Choroid plexus epithelial cell (primary cell): ENCODE data around the gene CSTB.
A peak's percentile ranks its signal among the peaks of the same experiment; 100 is the strongest.

ENCODE experiments used
- DNase-seq: peaks from one replicate; pipeline ENCODE4 v3.0.0-alpha.2; 2010; ENCODE audit warnings: low read depth
- H3K4me3 ChIP-seq: 2 replicates; pipeline ENCODE4 v1.5.1; 2011; ENCODE audit warnings: low read depth, mild to moderate bottlenecking, control low read depth, low read length, moderate library complexity
- CTCF ChIP-seq: conservative IDR thresholded peaks from 2 replicates; pipeline ENCODE4 v1.5.1; 2011; ENCODE audit warnings: low read depth, mild to moderate bottlenecking, control low read depth, inconsistent platforms, low read length, moderate library complexity

Gene CSTB

GRCh38 chr21:43748622-43749021, 27.5 kb downstream of the CSTB start:
- no peak for TF ChIP-seq CTCF
- no peak overlapping the region for H3K4me3 ChIP-seq
- no peak for DNase-seq

GRCh38 chr21:43745772-43746517, 30.2 kb downstream of the CSTB start:
- TF ChIP-seq CTCF, result no peak
- no peak overlapping the region for H3K4me3 ChIP-seq
- no peak for DNase-seq

- no peak for TF ChIP-seq CTCF
- no peak overlapping the region for H3K4me3 ChIP-seq
- no peak for DNase-seq
Observed at GRCh38 chr21:43744725-43745124, 31.4 kb downstream of the CSTB start.

GRCh38 chr21:43743947-43744346, 32.2 kb downstream of the CSTB start:
- no peak overlapping the region for H3K4me3 ChIP-seq
- no peak for TF ChIP-seq CTCF
- DNase-seq, result no peak

- DNase-seq, result no peak
- no peak overlapping the region for H3K4me3 ChIP-seq
- no peak for TF ChIP-seq CTCF
Observed at GRCh38 chr21:43741423-43742096, 34.5 kb downstream of the CSTB start.

- DNase-seq, result peak; percentile 45
- H3K4me3 ChIP-seq, result no peak overlapping the region
- TF ChIP-seq CTCF, result no peak
Observed at GRCh38 chr21:43740497-43741156, 35.5 kb downstream of the CSTB start.
